ENCODE measurements around the gene IFNAR1. TPM values are rescaled to one million over a fixed set of nuclear protein-coding genes. Genes with fewer than 3 reads are reported as not detected.

The IFNAR1 gene
- total RNA-seq, 3 donors from 2014 or later (not counting 1 experiment from before 2014, with no cell fraction given) = 15.0 to 21.3 (median 19.3) TPM

- Mint-ChIP-seq H3K4me3 (no peak overlapping the region), H3K27me3 (ENCODE audit: low read depth in 2 of 2) (no peaks in the 10 kb centered on the region), H3K9me3 (peaks cover 0 to 4% of the 10 kb centered on the region in 2 donors), H3K4me1 (peaks cover 2 to 8% of the 10 kb centered on the region in 2 donors), H3K36me3 (peaks cover 16% of the 10 kb centered on the region), H3K27ac (no peak overlapping the region)
- Histone ChIP-seq H3K27me3 (ENCODE audit: control insufficient read depth, insufficient read depth, low read length) (no peaks in the 10 kb centered on the region), H3K36me3 (ENCODE audit: control insufficient read depth, insufficient read depth, low read length) (peaks cover 80% of the 10 kb centered on the region), H3K4me1 (ENCODE audit: control insufficient read depth, insufficient read depth, low read length) (no peaks in the 10 kb centered on the region), H3K27ac (ENCODE audit: low read length) (no peak overlapping the region), H3K4me3 (ENCODE audit: low read length) (no peak overlapping the region), H3K9me3 (ENCODE audit: control insufficient read depth, insufficient read depth, low read length) (no peaks in the 10 kb centered on the region)
- ATAC-seq (no peak), DNase-seq (no peak)
- intact Hi-C loops (cut with micrococcal nuclease) = no loop called here
- TF ChIP-seq, protein P1, sequence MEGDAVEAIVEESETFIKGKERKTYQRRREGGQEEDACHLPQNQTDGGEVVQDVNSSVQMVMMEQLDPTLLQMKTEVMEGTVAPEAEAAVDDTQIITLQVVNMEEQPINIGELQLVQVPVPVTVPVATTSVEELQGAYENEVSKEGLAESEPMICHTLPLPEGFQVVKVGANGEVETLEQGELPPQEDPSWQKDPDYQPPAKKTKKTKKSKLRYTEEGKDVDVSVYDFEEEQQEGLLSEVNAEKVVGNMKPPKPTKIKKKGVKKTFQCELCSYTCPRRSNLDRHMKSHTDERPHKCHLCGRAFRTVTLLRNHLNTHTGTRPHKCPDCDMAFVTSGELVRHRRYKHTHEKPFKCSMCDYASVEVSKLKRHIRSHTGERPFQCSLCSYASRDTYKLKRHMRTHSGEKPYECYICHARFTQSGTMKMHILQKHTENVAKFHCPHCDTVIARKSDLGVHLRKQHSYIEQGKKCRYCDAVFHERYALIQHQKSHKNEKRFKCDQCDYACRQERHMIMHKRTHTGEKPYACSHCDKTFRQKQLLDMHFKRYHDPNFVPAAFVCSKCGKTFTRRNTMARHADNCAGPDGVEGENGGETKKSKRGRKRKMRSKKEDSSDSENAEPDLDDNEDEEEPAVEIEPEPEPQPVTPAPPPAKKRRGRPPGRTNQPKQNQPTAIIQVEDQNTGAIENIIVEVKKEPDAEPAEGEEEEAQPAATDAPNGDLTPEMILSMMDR (IDR thresholded peaks at IDR 0.05) = no peak
- over 99% methylated on average over 6 of the region's 6 CpGs for WGBS (ENCODE audit: insufficient coverage)
Observed at GRCh38 chr21:33281096-33281652, 43.6 kb upstream of the IFNAR1 start.

DNA sequence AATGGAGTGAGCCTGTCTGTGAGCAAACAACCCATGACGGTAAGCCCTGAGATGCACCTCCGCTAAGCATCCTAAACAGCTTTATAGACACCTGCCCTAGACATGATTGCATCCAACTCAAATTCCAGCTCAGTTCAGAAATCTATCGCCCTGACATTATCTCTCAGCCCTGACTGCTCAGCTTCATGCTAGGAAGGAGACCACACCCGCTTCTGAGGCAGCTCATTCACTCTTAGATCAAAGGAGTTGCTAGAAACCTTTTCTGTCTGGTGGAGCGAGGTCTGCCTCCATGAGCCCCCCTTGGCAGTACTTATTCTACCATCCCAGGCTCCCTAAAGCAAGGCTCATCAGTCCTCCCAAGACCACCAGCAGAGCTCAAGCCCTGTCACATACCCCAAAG lies 41.6 kb upstream of the IFNAR1 start:
- peaks cover 16% of the 10 kb centered on the region for H3K36me3 Mint-ChIP-seq
- no peak for DNase-seq

GRCh38 chr21:33286076-33286475 lies 38.7 kb upstream of the IFNAR1 start:
- ATAC-seq (no peak), DNase-seq (no peak)
- Histone ChIP-seq H3K4me3 (ENCODE audit: low read length) (no peak overlapping the region), H3K27ac (ENCODE audit: low read length) (no peak overlapping the region), H3K9me3 (ENCODE audit: control insufficient read depth, insufficient read depth, low read length) (no peaks in the 10 kb centered on the region), H3K36me3 (ENCODE audit: control insufficient read depth, insufficient read depth, low read length) (peaks cover 67% of the 10 kb centered on the region), H3K27me3 (ENCODE audit: control insufficient read depth, insufficient read depth, low read length) (no peaks in the 10 kb centered on the region), H3K4me1 (ENCODE audit: control insufficient read depth, insufficient read depth, low read length) (no peaks in the 10 kb centered on the region)
- 93% methylated on average over 11 of the region's 11 CpGs for WGBS (ENCODE audit: insufficient coverage)
- Mint-ChIP-seq H3K4me1 (peaks cover 6 to 21% of the 10 kb centered on the region in 2 donors), H3K4me3 (no peak overlapping the region), H3K27ac (peak overlapping the region in 1 of 2 donors; percentile 53), H3K36me3 (no peaks in the 10 kb centered on the region), H3K9me3 (no peaks in the 10 kb centered on the region), H3K27me3 (ENCODE audit: low read depth in 2 of 2) (no peaks in the 10 kb centered on the region)
- intact Hi-C loops (cut with micrococcal nuclease) = no loop called here
- TF ChIP-seq, protein P1 (IDR thresholded peaks at IDR 0.05) = no peak

More for the DNA sequence above, 41.6 kb upstream of the IFNAR1 start:
- Mint-ChIP-seq H3K4me1 (peaks cover 6 to 15% of the 10 kb centered on the region in 2 donors), H3K4me3 (no peak overlapping the region), H3K27ac (no peak overlapping the region), H3K9me3 (peaks cover 0 to 4% of the 10 kb centered on the region in 2 donors), H3K27me3 (ENCODE audit: low read depth in 2 of 2) (no peaks in the 10 kb centered on the region)
- Histone ChIP-seq H3K9me3 (ENCODE audit: control insufficient read depth, insufficient read depth, low read length) (no peaks in the 10 kb centered on the region), H3K4me3 (ENCODE audit: low read length) (no peak overlapping the region), H3K4me1 (ENCODE audit: control insufficient read depth, insufficient read depth, low read length) (no peaks in the 10 kb centered on the region), H3K27me3 (ENCODE audit: control insufficient read depth, insufficient read depth, low read length) (no peaks in the 10 kb centered on the region), H3K27ac (ENCODE audit: low read length) (no peak overlapping the region), H3K36me3 (ENCODE audit: control insufficient read depth, insufficient read depth, low read length) (peaks cover 75% of the 10 kb centered on the region)
- 96% methylated on average over 5 of the region's 5 CpGs for WGBS (ENCODE audit: insufficient coverage)
- intact Hi-C loops (cut with micrococcal nuclease) = no loop called here
- TF ChIP-seq, protein P1 (IDR thresholded peaks at IDR 0.05) = no peak
- ATAC-seq = no peak
